ENCODE measurements around the gene SLCO1A2. TPM values are rescaled to one million over a fixed set of nuclear protein-coding genes. Genes with fewer than 3 reads are reported as not detected.

Gene SLCO1A2
- total RNA-seq, 1 experiment from 2014 or later, result not detected

GRCh38 chr12:21223930-21224329, 110.8 kb downstream of the SLCO1A2 start:
- CTCF ChIA-PET, result no interaction called here
- no peak for DNase-seq (ENCODE audit: low read depth, low spot score)

GRCh38 chr12:21221778-21222177, 112.9 kb downstream of the SLCO1A2 start:
- ATAC-seq, result no peak
- no peak overlapping the region for H3K4me3 ChIP-seq (ENCODE audit: low read depth in 2 of 2, low read length in 2 of 2)
- H3K4me1 ChIP-seq (ENCODE audit: control insufficient read depth, insufficient read depth, low read length), result no peaks in the 10 kb centered on the region
- DNase-seq (ENCODE audit: low read depth, low spot score), result no peak
- CTCF ChIA-PET, result no interaction called here
- in situ Hi-C loops (cut with HindIII; ENCODE audit: low pct_unique_long_range_greater_than_20kb, low sequenced_read_pairs) (no loop called here), intact Hi-C loops (cut with micrococcal nuclease; ENCODE audit: unreplicated experiment) (no loop called here)
- no peaks in the 10 kb centered on the region for H3K36me3 ChIP-seq (ENCODE audit: control insufficient read depth, insufficient read depth, low read length)
- TF ChIP-seq, protein P1, sequence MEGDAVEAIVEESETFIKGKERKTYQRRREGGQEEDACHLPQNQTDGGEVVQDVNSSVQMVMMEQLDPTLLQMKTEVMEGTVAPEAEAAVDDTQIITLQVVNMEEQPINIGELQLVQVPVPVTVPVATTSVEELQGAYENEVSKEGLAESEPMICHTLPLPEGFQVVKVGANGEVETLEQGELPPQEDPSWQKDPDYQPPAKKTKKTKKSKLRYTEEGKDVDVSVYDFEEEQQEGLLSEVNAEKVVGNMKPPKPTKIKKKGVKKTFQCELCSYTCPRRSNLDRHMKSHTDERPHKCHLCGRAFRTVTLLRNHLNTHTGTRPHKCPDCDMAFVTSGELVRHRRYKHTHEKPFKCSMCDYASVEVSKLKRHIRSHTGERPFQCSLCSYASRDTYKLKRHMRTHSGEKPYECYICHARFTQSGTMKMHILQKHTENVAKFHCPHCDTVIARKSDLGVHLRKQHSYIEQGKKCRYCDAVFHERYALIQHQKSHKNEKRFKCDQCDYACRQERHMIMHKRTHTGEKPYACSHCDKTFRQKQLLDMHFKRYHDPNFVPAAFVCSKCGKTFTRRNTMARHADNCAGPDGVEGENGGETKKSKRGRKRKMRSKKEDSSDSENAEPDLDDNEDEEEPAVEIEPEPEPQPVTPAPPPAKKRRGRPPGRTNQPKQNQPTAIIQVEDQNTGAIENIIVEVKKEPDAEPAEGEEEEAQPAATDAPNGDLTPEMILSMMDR (IDR thresholded peaks at IDR 0.05), result no peak
- TF ChIP-seq TCF7L2 (IDR thresholded peaks at IDR 0.05; ENCODE audit: low read depth, low read length), result no peak
- TF ChIP-seq SIN3A (IDR thresholded peaks at IDR 0.05; ENCODE audit: borderline replicate concordance, insufficient read depth, low read depth, low read length), result no peak
- TF ChIP-seq POLR2AphosphoS5 (IDR thresholded peaks at IDR 0.05; ENCODE audit: low read depth, low read length), result no peak
- H3K9me3 ChIP-seq (ENCODE audit: control insufficient read depth, insufficient read depth, low read depth, low read length), result no peaks in the 10 kb centered on the region
- POLR2A ChIA-PET, result interaction anchor here (0.7 kb wide), 1 partner anchor 800 kb away, joined by 3 read pairs; no protein-coding TSS in a partner anchor
- H3K27ac ChIP-seq (ENCODE audit: low read length), result no peak overlapping the region
- no peaks in the 10 kb centered on the region for H3K27me3 ChIP-seq (ENCODE audit: control insufficient read depth, insufficient read depth, low read length)
- no TSS peak for BruUV-seq (replicated peaks)

More at GRCh38 chr12:21223930-21224329, 110.8 kb downstream of the SLCO1A2 start:
- POLR2A ChIA-PET, result no interaction called here
- Histone ChIP-seq H3K4me3 (ENCODE audit: low read depth in 2 of 2, low read length in 2 of 2) (no peak overlapping the region), H3K27me3 (ENCODE audit: control insufficient read depth, insufficient read depth, low read length) (no peaks in the 10 kb centered on the region), H3K9me3 (ENCODE audit: control insufficient read depth, insufficient read depth, low read depth, low read length) (no peaks in the 10 kb centered on the region), H3K36me3 (ENCODE audit: control insufficient read depth, insufficient read depth, low read length) (no peaks in the 10 kb centered on the region), H3K27ac (ENCODE audit: low read length) (no peak overlapping the region), H3K4me1 (ENCODE audit: control insufficient read depth, insufficient read depth, low read length) (no peaks in the 10 kb centered on the region)
- BruUV-seq (replicated peaks), result no TSS peak
- intact Hi-C loops (cut with micrococcal nuclease; ENCODE audit: unreplicated experiment), result no loop called here
- TF ChIP-seq TCF7L2 (IDR thresholded peaks at IDR 0.05; ENCODE audit: low read depth, low read length) (no peak), SIN3A (IDR thresholded peaks at IDR 0.05; ENCODE audit: borderline replicate concordance, insufficient read depth, low read depth, low read length) (no peak), POLR2AphosphoS5 (IDR thresholded peaks at IDR 0.05; ENCODE audit: low read depth, low read length) (no peak)
- TF ChIP-seq, protein P1 (IDR thresholded peaks at IDR 0.05), result no peak
- TF ChIP-seq, protein P2, sequence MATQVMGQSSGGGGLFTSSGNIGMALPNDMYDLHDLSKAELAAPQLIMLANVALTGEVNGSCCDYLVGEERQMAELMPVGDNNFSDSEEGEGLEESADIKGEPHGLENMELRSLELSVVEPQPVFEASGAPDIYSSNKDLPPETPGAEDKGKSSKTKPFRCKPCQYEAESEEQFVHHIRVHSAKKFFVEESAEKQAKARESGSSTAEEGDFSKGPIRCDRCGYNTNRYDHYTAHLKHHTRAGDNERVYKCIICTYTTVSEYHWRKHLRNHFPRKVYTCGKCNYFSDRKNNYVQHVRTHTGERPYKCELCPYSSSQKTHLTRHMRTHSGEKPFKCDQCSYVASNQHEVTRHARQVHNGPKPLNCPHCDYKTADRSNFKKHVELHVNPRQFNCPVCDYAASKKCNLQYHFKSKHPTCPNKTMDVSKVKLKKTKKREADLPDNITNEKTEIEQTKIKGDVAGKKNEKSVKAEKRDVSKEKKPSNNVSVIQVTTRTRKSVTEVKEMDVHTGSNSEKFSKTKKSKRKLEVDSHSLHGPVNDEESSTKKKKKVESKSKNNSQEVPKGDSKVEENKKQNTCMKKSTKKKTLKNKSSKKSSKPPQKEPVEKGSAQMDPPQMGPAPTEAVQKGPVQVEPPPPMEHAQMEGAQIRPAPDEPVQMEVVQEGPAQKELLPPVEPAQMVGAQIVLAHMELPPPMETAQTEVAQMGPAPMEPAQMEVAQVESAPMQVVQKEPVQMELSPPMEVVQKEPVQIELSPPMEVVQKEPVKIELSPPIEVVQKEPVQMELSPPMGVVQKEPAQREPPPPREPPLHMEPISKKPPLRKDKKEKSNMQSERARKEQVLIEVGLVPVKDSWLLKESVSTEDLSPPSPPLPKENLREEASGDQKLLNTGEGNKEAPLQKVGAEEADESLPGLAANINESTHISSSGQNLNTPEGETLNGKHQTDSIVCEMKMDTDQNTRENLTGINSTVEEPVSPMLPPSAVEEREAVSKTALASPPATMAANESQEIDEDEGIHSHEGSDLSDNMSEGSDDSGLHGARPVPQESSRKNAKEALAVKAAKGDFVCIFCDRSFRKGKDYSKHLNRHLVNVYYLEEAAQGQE (IDR thresholded peaks at IDR 0.05; ENCODE audit: insufficient read depth in 1 of 2, low read depth in 2 of 2, low read length in 1 of 2), result no peak
- in situ Hi-C loops (cut with HindIII; ENCODE audit: low pct_unique_long_range_greater_than_20kb, low sequenced_read_pairs), result no loop called here
- no peak for ATAC-seq

Measured in Panc1 (cell line).